GM12878 (cell line): ENCODE measurements around the gene GCM1.

Experiments
- PAX8 ChIP-seq: fragments of 450-650 bp; IDR thresholded peaks from 2 replicates; pipeline ENCODE4 v1.6.1; 2017; ENCODE audit warnings: mild to moderate bottlenecking, moderate library complexity
- POLR2AphosphoS5 ChIP-seq: IDR thresholded peaks from 2 replicates; pipeline ENCODE4 v1.6.1; 2011; ENCODE audit warnings: mild to moderate bottlenecking, low read length, inconsistent platforms

GRCh38 chr6:53107091-53107490, 41.5 kb downstream of the GCM1 start:
- TF ChIP-seq POLR2AphosphoS5 (no peak), PAX8 (no peak)
